Measurements from ENCODE around the gene OPTN. TPM values are rescaled to one million over a fixed set of nuclear protein-coding genes. Genes with fewer than 3 reads are reported as not detected.
A peak's percentile ranks its signal among the peaks of the same experiment; 100 is the strongest.

The OPTN gene
- total RNA-seq, 1 donor from 2014 or later, result 53.4 TPM

GRCh38 chr10:13099144-13099665 lies 758 bp upstream of the OPTN start:
- DNase-seq (no peak), ATAC-seq (peak; percentile 52 to 53)
- Histone ChIP-seq H3K27me3 (ENCODE audit: low read depth) (no peaks in the 10 kb centered on the region), H3K27ac (peak overlapping the region; percentile 89), H3K36me3 (no peaks in the 10 kb centered on the region), H3K9me3 (no peaks in the 10 kb centered on the region), H3K4me3 (peak overlapping the region; percentile 89), H3K4me1 (peaks cover 22% of the 10 kb centered on the region)
- intact Hi-C loops (cut with DNase I), result no loop called here
- TF ChIP-seq, protein P1, sequence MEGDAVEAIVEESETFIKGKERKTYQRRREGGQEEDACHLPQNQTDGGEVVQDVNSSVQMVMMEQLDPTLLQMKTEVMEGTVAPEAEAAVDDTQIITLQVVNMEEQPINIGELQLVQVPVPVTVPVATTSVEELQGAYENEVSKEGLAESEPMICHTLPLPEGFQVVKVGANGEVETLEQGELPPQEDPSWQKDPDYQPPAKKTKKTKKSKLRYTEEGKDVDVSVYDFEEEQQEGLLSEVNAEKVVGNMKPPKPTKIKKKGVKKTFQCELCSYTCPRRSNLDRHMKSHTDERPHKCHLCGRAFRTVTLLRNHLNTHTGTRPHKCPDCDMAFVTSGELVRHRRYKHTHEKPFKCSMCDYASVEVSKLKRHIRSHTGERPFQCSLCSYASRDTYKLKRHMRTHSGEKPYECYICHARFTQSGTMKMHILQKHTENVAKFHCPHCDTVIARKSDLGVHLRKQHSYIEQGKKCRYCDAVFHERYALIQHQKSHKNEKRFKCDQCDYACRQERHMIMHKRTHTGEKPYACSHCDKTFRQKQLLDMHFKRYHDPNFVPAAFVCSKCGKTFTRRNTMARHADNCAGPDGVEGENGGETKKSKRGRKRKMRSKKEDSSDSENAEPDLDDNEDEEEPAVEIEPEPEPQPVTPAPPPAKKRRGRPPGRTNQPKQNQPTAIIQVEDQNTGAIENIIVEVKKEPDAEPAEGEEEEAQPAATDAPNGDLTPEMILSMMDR (IDR thresholded peaks at IDR 0.05), result no peak

GRCh38 chr10:13100349-13101294 lies 659 bp downstream of the OPTN start:
- ATAC-seq (peak; percentile 66 to 72), DNase-seq (no peak)
- H3K9me3 ChIP-seq, result no peaks in the 10 kb centered on the region
- peaks cover 22% of the 10 kb centered on the region for H3K4me1 ChIP-seq
- TF ChIP-seq, protein P1 (IDR thresholded peaks at IDR 0.05), result no peak
- peak overlapping the region; percentile 89 for H3K27ac ChIP-seq
- H3K4me3 ChIP-seq, result peak overlapping the region; percentile 89
- H3K36me3 ChIP-seq, result no peaks in the 10 kb centered on the region
- no peaks in the 10 kb centered on the region for H3K27me3 ChIP-seq (ENCODE audit: low read depth)
- intact Hi-C loops (cut with DNase I), result no loop called here

GRCh38 chr10:13102002-13102794 lies 2.2 kb downstream of the OPTN start:
- peak overlapping the region; percentile 35 for H3K4me3 ChIP-seq
- H3K4me1 ChIP-seq, result peaks cover 22% of the 10 kb centered on the region
- no peak for ATAC-seq
- no peaks in the 10 kb centered on the region for H3K9me3 ChIP-seq
- H3K36me3 ChIP-seq, result no peaks in the 10 kb centered on the region
- no peaks in the 10 kb centered on the region for H3K27me3 ChIP-seq (ENCODE audit: low read depth)
- intact Hi-C loops (cut with DNase I), result no loop called here
- peak overlapping the region; percentile 53 for H3K27ac ChIP-seq
- TF ChIP-seq, protein P1 (IDR thresholded peaks at IDR 0.05), result no peak
- no peak for DNase-seq

GRCh38 chr10:13103554-13103953 lies 3.6 kb downstream of the OPTN start:
- intact Hi-C loops (cut with DNase I), result no loop called here
- Histone ChIP-seq H3K27me3 (ENCODE audit: low read depth) (no peaks in the 10 kb centered on the region), H3K4me3 (no peak overlapping the region), H3K36me3 (peaks cover 7% of the 10 kb centered on the region), H3K27ac (no peak overlapping the region), H3K4me1 (peaks cover 22% of the 10 kb centered on the region), H3K9me3 (no peaks in the 10 kb centered on the region)
- DNase-seq (no peak), ATAC-seq (no peak)
- TF ChIP-seq, protein P1 (IDR thresholded peaks at IDR 0.05), result no peak

DNA sequence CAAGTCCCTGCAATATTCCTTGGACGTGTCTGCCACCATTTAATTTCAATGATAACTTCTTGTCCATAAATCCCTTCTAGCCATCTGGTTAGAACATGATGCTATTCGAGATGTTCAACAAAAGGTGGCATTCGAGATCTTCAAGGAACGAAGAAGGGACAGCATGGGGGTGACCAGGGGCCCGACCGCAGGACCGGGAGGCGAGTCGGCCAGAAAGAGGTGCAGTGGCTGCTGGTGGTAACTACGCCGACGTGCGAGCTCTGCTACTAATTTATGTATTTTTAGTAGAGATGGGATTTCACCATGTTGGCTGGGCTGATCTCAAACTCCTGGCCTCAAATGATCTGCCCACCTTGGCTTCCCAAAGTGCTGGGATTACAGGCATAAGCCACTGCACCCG lies 4.7 kb downstream of the OPTN start:
- Histone ChIP-seq H3K27me3 (ENCODE audit: low read depth) (no peaks in the 10 kb centered on the region), H3K36me3 (peaks cover 15% of the 10 kb centered on the region), H3K27ac (no peak overlapping the region), H3K9me3 (no peaks in the 10 kb centered on the region), H3K4me3 (no peak overlapping the region), H3K4me1 (peaks cover 22% of the 10 kb centered on the region)
- intact Hi-C loops (cut with DNase I), result no loop called here
- TF ChIP-seq, protein P1 (IDR thresholded peaks at IDR 0.05), result no peak
- DNase-seq (no peak), ATAC-seq (no peak)
